ENCODE results near the gene AP3S2.
"Not testable (repeated sequence)": the region's sequence is repeated elsewhere in the genome, so short reads cannot be mapped to it uniquely, and the experiment has no call there.

The AP3S2 gene

GRCh38 chr15:89893696-89894447 is at the start of gene AP3S2:
TSS of gene AP3S2 (minus strand) at chr15:89893994. CDS start at chr15:89893949, 45 bp downstream.
- DNase-seq = peak; percentile 51

DNA sequence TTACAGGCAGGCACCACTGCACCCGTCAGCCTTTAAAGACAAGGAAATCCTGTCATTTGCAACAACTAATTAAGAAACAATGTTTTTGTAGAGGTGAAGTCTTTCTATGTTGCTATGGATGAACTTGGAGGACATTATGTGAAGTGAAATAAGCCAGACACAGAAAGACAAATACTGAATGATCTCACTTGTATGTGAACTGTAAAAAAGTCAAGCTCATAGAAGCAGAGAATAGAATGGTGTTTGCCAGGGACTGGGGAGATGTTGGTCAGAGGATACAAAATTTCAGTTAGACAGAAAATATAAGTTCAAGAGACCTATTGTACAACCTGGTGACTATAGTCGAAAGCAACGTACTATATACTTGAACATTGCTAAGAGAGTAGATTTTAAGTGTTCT is 46.1 kb upstream of the AP3S2 start:
- DNase-seq = no peak

- not testable (repeated sequence) for DNase-seq
Measured at GRCh38 chr15:89939377-89939776, 45.6 kb upstream of the AP3S2 start.

- DNase-seq = no peak
Measured at GRCh38 chr15:89937365-89938350, 43.9 kb upstream of the AP3S2 start.

- DNase-seq = no peak
Measured at GRCh38 chr15:89936786-89937265, 43.0 kb upstream of the AP3S2 start.

DNA sequence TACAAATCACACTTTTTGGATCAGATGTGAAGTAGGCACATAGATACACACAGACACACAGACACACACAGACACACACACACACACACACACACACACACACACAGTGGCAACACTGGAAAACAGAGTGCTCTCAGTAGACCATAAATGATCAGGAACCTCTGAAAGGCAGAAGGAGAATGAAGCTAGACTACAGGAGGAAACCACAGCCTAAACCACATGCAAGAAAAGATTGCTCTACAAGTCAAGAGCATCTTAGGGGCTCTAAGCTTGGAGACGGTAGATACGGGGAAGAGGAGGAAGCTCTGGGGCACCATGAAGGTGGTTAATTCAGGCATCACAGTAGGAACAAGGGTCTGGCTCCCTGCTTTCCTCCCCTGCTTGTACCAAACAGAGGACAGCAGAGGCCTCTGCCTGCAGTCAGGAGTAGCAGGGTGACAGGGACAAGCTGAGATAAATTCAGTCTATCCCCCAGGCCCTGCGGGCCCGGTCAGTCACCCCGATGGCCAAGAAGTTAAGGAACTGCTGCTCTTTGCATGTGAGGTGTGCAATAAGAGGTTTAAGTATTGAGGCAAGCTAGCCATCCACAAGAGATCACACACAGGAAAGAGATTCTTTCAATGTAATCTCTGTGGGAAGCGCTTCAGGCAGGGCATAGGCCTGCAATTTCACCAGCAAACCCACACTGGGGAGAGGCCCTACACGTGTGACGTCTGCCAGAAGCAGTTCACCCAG is 42.4 kb upstream of the AP3S2 start:
- no peak for DNase-seq

DNA sequence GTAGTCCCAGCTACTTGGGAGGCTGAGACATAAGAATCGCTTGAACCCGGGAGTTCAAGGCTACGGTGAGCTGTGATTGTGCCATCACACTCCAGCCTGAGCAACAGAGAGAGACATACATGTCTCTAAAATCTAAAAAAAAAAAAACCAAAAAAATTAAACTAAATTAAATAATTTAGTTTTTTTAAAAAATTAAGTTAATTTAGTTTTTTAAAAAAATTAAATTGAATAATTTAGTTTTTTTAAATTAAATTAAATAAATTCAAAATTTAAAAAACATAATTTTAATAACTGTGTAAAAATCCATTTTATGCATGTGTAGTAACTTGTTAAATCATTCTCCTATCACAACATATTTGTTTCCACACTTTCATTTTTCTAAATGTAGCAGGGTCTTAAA is 39.1 kb upstream of the AP3S2 start:
- DNase-seq = no peak

GRCh38 chr15:89928421-89928820 is 34.6 kb upstream of the AP3S2 start:
- no peak for DNase-seq

- DNase-seq = no peak
Measured at GRCh38 chr15:89926158-89926557, 32.4 kb upstream of the AP3S2 start.

- no peak for DNase-seq
Measured at GRCh38 chr15:89917442-89918101, 23.8 kb upstream of the AP3S2 start.

DNA sequence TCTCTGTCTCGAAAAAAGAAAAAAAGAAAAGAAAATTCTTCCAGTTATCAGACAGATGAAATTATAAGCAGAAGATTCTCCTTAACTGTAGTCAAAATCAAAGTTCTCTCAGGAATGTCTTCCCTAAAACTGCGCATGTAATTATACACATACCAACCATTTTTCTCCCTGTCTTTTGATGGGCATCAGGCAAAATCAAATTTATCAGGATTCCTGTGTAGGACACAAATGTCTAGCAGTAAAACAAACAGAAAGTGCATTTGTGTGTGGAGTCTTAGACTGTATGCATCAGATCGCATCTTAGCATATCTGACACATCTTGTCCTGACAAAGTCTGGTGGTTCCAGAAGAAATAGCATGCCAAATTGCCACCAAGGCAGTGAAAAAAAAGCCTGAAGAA is 22.9 kb upstream of the AP3S2 start:
- DNase-seq = no peak

- no peak for DNase-seq
Measured at GRCh38 chr15:89912674-89913396, 19.0 kb upstream of the AP3S2 start, which contains the start of gene ARPIN. TSS of gene ARPIN (minus strand) at chr15:89912952. CDS start at chr15:89912835, 117 bp downstream.

DNA sequence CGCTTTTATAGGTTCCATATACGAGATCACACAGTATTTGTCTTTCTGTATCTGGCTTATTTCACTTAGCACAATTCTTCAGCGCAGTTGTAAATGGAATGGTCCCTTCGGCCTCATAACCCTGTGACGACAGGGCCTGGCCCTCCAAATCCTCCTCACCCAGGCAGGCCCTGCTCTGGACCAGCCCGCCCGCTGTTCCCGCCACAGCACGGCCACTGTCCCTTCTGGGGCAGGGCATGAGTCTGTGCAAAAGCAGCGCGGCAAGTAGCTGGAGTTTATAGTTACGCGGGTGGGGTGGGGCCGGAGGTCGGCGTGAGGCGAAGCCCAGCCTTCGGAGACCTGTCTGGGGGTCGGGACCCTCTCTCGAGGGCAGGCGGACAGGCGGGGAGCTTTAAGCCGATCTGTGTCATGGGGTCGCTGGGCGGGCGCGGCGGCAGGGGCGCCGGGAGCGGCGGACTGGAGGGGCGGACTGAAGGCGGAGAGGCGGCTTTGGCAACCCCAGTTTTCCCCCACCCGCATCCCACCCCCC is 18.4 kb upstream of the AP3S2 start:
- no peak for DNase-seq

- no peak for DNase-seq
Measured at GRCh38 chr15:89910891-89911626, 17.3 kb upstream of the AP3S2 start.

DNA sequence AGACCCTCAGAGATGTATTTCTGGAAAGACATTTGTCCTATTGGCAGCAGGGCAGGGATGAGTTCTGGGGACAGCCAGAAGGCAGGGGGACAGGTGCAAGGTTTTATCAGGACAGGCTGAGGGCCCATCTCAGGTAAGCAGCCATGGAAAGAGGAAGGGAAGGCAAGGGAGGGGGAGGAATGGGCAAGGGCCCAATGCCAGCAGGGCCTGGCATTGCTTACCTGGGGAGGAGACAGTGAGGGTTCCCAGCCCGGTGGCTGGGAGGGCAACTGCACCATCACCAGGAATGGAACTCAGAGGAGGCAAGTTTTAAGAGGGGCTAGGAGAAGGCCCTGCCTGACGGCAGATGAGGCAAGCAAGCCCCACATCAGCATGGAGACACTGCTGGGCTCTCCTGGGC is 15.8 kb upstream of the AP3S2 start:
- no peak for DNase-seq

GRCh38 chr15:89908226-89908625 is 14.4 kb upstream of the AP3S2 start:
- DNase-seq = no peak

- DNase-seq = no peak
Measured at GRCh38 chr15:89907289-89907688, 13.5 kb upstream of the AP3S2 start.

DNA sequence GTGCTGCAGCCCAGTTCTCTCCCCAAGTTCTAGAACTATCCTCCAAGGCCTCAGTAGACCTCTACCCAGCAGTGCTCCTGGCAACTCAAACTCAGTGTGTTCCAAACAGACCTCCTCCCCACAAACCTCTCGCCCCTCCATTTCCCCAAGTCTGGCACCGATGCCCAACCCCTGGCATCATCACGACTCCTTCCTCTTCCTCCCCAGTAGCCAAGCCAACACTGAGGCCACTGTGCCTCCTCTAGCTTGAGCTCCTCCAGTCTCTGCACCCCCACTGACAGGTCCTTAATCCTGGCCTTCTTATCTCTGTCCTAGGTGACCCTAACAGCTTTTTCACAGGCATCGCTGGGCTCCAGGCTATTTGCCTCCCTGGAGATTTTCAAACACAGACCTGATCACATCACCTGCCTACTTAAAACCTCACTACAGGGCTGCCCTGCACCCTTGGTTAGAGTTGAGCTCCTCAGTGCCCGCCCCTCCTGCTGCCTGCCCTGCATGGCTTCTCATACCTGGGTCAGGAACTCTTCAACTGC is 12.1 kb upstream of the AP3S2 start:
- no peak for DNase-seq

GRCh38 chr15:89904519-89904918 is 10.7 kb upstream of the AP3S2 start:
- no peak for DNase-seq

GRCh38 chr15:89903858-89904130 is 10.0 kb upstream of the AP3S2 start:
- no peak for DNase-seq

Measured in NCI-H1694 (cell line).